GM20431 (cell line): ENCODE data around the gene SETMAR.

ENCODE experiments used
- in situ Hi-C: fragments of 300-500 bp; cut with MseI, MboI; formaldehyde crosslinking; loops from one replicate; pipeline ENCODE4 v1.15.0; 2020; ENCODE audit warnings: low sequenced_read_pairs; ENCODE audit not compliant: unreplicated experiment

Gene SETMAR

DNA sequence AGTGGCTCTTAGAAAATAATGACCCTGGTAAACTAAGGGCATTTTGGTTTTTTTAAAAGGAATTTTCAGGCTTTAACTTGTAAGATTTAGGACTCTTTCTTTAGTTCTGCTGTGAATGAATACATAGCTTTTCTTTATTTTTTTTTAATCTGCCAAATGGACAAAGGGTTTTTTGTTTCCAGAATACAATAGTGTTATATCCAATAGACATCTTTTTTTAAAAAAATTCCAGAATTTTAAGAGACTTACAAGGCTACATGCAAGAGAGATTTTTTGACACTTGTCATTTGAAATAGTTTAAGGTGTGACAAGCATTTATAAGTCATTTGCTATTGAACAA lies 38.1 kb downstream of the SETMAR start:
- in situ Hi-C loops = loop anchor here (25.0 kb wide), 1 partner anchor 296 kb away; no protein-coding TSS in a partner anchor

DNA sequence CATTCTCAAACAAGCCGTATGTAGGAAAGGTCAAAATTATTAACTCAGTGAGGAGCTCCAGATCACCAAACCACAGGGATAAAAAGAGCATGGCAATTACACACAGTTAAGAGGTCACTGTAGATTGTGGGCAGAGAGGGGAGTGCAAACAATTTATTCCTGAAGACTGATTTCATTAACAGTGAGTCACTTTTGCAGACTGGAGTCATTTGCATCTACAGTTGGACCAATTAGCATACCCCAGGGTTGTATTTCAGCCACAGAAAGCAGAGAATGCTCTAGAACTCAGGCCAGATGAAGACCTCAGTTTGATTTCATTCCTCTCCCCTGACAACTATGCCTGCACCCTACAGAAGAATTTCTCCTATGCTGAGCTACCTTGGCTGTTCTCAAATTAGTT lies 40.1 kb downstream of the SETMAR start:
- in situ Hi-C loops = loop anchor here (25.0 kb wide), 1 partner anchor 294 kb away; no protein-coding TSS in a partner anchor

DNA sequence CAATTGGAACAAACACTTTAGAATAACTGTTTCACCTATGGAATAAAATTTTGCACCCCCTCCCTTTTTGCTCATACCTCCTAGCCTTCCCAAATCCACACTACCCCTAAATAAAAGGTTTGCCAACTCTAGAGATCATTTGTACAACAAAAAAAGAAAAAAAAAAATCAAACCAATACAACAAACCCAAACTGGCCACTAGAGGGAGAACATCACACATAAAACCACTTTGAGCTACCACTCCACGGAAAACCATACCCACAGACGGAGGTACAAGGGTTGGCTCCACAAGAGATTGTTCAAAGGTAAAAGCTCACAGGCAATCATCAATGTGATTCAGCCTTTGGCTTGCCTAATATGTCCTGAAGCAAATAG lies 47.6 kb downstream of the SETMAR start:
- in situ Hi-C loops = loop anchor here (25.0 kb wide), 2 partner anchors 112 to 712 kb away; partner anchors contain the start of gene SUMF1

DNA sequence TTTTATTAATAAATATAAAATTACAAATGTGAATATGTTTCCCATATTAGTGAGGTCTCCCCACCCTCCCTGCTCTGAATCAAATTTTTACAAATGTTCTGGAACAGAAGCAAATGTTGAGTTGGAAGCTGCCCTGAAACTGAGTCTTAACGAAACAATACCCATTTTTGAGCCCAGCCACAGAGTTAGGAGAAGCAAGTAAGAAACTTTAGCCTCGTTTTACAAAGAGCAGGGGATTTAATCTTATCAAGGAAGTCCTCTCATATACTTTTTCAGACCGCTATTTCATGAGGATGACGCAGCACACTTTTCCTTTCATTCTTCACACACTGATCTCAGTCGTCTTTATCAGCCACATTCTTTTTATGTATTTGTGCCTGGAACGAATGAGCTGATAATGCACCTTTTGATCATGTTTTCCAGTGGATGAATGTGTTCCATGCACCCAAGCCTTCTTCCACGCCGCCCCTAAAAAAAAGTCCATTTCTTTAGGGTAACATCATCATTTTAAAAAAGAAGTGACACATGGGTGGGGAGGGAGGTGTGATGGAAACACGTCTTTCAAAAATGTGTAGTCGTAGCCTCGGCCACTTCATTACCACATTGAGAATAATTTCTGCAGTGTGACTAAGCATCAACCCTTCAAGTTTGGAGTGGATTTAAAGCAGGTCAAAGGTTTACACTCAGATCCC lies 48.1 kb downstream of the SETMAR start:
- in situ Hi-C loops = loop anchor here (25.0 kb wide), 2 partner anchors 111 to 711 kb away; partner anchors contain the start of gene SUMF1

DNA sequence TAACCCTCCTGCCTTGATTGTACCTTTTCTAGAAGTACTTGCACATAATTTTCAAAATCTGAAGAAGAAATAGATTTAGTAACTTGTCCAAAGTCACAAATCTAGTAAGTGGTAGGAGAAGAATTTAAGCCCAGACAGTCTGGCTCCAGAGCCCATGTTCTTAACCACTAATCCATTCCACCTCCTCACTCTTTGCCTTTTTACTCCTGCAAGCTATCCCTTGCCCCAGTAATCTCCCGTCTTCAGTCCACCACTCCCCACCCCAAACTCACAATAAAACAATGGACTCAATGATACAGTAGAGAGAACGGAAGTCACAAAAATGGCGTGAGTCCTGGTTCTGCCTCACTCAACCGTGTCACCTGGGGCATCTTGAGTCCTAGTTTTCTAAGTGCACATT lies 48.7 kb downstream of the SETMAR start:
- in situ Hi-C loops = loop anchor here (25.0 kb wide), 2 partner anchors 110 to 710 kb away; partner anchors contain the start of gene SUMF1

DNA sequence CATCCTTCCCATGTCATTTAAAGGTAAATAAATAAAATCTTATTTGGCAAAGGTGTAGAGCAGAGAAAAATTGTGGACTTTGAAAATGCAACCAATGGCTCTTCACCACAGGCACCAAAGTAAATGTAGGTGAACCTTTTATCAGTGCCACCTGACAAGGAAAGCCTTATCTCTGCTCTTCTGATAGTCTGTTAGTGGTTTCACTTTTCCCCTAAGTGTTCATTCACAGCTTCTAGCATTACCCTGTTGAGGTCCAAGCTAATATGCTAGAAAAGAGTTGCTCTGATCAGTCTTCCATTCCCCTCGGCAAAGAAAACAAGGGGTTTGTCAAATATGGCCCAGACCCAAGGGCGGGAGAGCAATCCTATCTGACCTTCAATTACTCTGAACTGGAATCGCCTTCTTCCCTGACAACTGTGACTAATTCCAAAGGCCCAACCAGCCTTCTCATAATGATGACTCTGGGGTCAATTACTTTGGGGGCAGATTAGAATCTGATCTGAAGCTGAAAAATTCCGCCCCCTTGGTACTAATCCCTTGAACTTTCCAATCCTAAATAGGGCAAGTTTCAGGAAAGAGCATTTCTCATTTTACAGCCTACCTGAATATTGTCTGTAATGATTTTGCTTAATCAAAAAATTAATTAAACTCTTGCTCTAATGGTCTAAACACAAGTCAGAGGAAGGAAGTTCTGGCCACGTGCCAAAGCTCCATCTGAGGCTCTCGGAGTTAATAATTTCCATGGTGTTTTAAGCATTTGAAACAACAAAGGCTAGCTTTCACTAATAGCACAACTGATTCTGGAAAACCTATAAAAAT lies 52.4 kb downstream of the SETMAR start:
- in situ Hi-C loops = loop anchor here (25.0 kb wide), 2 partner anchors 107 to 707 kb away; partner anchors contain the start of gene SUMF1

DNA sequence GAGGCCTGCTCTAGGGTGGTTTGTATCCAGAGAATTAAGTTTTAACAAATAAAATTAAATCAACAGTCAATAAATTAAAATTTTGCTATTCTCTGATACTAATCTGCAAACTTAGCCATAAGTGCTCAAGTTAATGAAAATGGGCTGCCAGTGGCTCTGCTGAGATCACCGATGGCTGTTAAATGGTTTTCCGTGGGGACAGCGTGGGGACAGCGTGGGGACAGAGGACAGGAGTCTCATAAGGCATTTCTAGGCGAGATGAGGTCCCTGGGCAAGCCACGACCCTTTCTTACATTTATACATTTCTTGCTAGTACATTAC lies 53.0 kb downstream of the SETMAR start:
- in situ Hi-C loops = loop anchor here (25.0 kb wide), 2 partner anchors 106 to 706 kb away; partner anchors contain the start of gene SUMF1

DNA sequence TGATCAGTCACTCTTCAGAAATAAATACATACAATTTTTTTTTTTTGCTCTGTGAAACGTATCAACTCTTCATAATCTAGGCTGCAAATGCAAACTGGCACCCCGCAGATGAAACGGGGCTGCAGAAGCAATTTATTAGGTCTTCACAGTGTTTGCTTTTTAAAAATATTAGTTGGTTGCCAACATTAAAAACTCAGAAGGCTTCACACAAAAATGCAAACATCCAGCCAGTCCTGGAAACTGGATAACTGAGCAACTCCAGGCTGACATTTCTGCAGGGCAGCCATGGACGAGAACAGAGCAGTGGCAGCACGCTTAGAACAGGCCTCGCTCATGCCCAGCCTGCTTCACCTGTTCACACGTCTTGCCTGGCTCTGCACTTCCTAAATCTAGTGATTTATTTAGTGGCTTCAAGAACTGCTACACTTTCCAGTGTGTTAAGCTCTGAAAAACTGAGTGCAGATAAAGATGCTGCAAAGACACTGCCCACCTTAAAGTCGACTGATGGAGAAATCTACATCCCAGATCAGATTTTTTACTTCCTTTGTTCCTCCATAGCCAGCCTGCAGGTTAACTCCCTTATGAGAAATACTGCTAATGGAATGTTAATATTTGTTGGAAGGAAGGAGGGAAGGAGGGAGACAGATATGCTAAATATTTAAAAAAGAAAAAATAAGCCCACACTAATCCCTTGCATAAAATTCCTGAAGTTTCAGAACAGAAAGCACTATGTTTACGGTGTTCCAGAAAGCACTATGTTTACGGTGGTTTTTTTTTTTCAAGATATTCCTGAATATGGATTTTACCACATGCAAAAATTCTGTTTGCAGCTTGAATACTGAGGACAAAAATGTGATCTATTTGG lies 53.6 kb downstream of the SETMAR start:
- in situ Hi-C loops = loop anchor here (25.0 kb wide), 2 partner anchors 106 to 706 kb away; partner anchors contain the start of gene SUMF1

DNA sequence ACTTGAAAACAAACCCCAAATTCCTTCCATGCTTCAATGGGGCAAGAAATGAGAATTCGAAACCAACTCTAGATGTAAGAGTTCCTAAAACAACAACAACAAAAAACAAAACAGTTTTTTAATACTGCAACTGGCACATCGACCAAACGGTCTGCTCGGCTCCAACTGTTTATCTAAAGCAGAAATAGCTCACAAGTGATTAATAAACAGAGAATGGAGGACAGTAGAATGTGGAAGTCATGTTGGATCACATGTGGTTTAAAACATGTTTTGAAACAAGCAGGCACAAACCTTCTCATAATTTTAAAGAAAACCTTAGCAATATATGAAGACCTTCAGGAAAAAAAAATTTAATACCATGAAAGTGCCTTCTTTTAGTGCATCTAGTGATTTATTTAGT lies 55.1 kb downstream of the SETMAR start:
- in situ Hi-C loops = loop anchor here (25.0 kb wide), 2 partner anchors 104 to 704 kb away; partner anchors contain the start of gene SUMF1

DNA sequence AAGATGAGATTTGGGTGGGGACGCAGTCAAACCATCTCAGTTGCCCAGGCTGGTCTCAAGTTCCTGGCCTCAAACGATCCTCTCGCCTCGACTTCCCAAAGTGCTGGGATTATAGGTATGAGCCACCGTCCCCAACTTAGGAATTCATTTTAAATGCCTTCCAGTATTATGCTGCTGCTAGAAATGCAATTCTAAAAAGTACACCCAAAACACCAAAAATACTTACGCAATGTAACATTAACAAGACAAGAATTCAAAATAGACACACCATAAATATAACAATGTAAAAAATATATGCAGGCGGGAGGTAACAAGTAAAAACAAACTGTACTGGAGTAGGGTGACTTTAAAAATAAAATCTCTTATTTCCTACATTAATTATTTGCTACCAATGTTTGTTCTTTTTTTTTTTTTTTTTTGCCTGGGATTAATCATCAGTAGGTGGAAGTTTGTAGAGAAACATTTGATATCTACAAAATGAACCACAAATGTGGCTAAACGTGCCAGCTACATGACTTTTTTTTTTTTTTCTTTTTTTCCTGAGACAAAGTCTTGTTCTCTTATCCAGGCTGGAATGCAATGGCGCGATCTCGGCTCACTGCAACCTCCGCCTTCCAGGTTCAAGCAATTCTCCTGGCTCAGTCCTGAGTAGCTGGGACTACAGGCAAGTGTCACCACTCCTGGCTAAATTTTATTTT lies 56.8 kb downstream of the SETMAR start:
- in situ Hi-C loops = loop anchor here (25.0 kb wide), 2 partner anchors 102 to 702 kb away; partner anchors contain the start of gene SUMF1

DNA sequence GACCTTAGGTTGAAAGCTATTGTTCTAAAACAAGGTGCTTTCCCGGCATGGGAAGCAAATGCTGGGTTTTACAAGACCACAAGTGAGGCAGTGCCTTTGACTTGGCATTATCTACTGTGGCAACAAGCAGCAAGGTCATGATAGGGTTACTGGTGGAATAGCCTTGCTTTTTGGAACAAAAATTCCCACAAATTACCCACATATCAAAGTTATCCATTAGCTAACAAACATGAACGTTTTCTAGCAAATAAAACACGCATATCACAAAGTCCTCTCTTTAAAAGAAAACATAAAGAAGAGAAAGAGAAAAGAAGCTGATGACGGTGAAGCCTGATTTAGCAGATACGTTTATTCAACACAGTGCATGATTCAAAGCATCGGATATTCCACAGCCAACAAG lies 57.6 kb downstream of the SETMAR start:
- in situ Hi-C loops = loop anchor here (25.0 kb wide), 2 partner anchors 101 to 701 kb away; partner anchors contain the start of gene SUMF1

DNA sequence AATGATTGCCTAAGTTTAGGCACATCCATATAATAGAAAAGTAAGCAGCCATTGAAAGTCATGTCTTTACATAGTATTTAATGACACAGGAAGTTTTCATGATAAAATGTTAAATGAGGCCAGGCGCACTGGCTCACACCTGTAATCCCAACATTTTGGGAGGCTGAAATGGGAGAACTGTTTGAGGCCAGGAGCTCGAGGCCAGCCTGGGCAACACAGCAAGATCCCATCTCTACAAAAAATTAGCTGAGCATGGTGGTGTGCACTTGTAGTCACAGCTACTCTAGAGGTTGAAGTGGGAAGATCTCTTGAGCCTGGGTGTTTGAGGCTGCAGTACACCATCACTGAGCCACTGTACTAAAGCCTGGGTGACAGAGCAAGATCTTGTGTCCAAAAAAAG lies 59.4 kb downstream of the SETMAR start:
- in situ Hi-C loops = loop anchor here (25.0 kb wide), 2 partner anchors 100 to 700 kb away; partner anchors contain the start of gene SUMF1
